HCT116 (cell line): Measurements from ENCODE around the gene TNFRSF17. TPM values are rescaled to one million over a fixed set of nuclear protein-coding genes. Genes with fewer than 3 reads are reported as not detected.

Experiments used
- ATAC-seq: fragments of 200-7000 bp; cut with Tn5 transposase; 2 replicates; pipeline ENCODE4 v1.9.1; 2020; ENCODE audit warnings: mild to moderate bottlenecking, moderate library complexity
- BruUV-seq: library from RNA; stranded (reverse); fragments of 400-500 nt; replicated peaks from 2 replicates; lab custom pipeline; 2021; lab: Mats Ljungman, UMichigan
- CTCF ChIA-PET: fragments of 300-600 bp; sonication (Branson Sonifier 250); formaldehyde crosslinking; loops from one replicate; lab custom pipeline; 2021; ENCODE audit warnings: antibody characterized with exemption; lab: Charles Lee
- POLR2A ChIA-PET: fragments of 300-600, 350-600 bp; sonication (Branson Sonifier 250); formaldehyde crosslinking; loops from one replicate; lab custom pipeline; 2021; ENCODE audit warnings: antibody characterized with exemption; lab: Charles Lee
- RAD21 ChIA-PET, 2 experiments: fragments of 300-600 bp; sonication (Branson Sonifier 250); formaldehyde crosslinking; loops; one replicate each; lab custom pipeline; 2023; ENCODE audit warnings: low total read pairs in 2 of 2; ENCODE audit not compliant: uncharacterized antibody in 2 of 2, unreplicated experiment in 2 of 2, low non-redundant PET in 1 of 2; lab: Charles Lee
- DNase-seq: peaks from one replicate; pipeline ENCODE4 v3.0.0-alpha.2; 2010; ENCODE audit warnings: low read depth, low spot score
- H2AFZ ChIP-seq: fragments of 200-600 bp; shearing (Covaris generic), sonication (generic); 2 replicates; pipeline ENCODE4 v1.6.1; 2017; ENCODE audit warnings: low read depth, mixed run types, mixed read lengths, antibody characterized with exemption, low read length; ENCODE audit not compliant: poor library complexity, severe bottlenecking
- H3K27ac ChIP-seq: 2 replicates; pipeline ENCODE4 v1.5.1; 2012; ENCODE audit warnings: low read depth, low read length
- H3K27me3 ChIP-seq: fragments of 200-600 bp; sonication (generic); 2 replicates; pipeline ENCODE4 v1.6.1; 2016; ENCODE audit warnings: mixed run types, low read length, mixed read lengths; ENCODE audit not compliant: insufficient read depth
- H3K36me3 ChIP-seq, 2 experiments: fragments of 200-500 bp in 1 of 2; fragments of 200-600 bp in 1 of 2; sonication (Bioruptor generic) in 1 of 2; sonication (generic) in 1 of 2; 2 replicates each; pipeline versions ENCODE4 v1.5.1 to v1.6.1; 2014 to 2016; ENCODE audit warnings: low read length in 2 of 2, inconsistent platforms in 1 of 2, mixed read lengths in 1 of 2, mixed run types in 1 of 2; ENCODE audit not compliant: insufficient read depth in 2 of 2, control insufficient read depth in 1 of 2
- H3K4me1 ChIP-seq, 2 experiments: fragments of 200-600 bp in 1 of 2; sonication (generic) in 1 of 2; 2 replicates each; pipeline versions ENCODE4 v1.5.1 to v1.6.1; 2012 to 2017; ENCODE audit warnings: low read length in 2 of 2, inconsistent platforms in 1 of 2, mild to moderate bottlenecking in 1 of 2, mixed read lengths in 1 of 2, mixed run types in 1 of 2, moderate library complexity in 1 of 2; ENCODE audit not compliant: insufficient read depth in 2 of 2, control insufficient read depth in 1 of 2
- H3K4me2 ChIP-seq: fragments of 200-600 bp; sonication (generic); 2 replicates; pipeline ENCODE4 v1.6.1; 2017; ENCODE audit warnings: mixed run types, low read length, mixed read lengths
- H3K4me3 ChIP-seq, 2 experiments: fragments of 200-600 bp in 1 of 2; sonication (generic) in 1 of 2; replicated peaks in 1 of 2; 2 replicates each; pipeline ENCODE4 v1.5.1; 2011 to 2016; ENCODE audit warnings: low read length in 2 of 2, control low read depth in 1 of 2, low read depth in 1 of 2, mild to moderate bottlenecking in 1 of 2, mixed read lengths in 1 of 2, mixed run types in 1 of 2
- H3K79me2 ChIP-seq: fragments of 200-600 bp; sonication (generic); 2 replicates; pipeline ENCODE4 v1.6.1; 2017; ENCODE audit warnings: mild to moderate bottlenecking, mixed run types, low read length, moderate library complexity, mixed read lengths; ENCODE audit not compliant: insufficient read depth
- H3K9ac ChIP-seq: fragments of 200-600 bp; sonication (generic); 2 replicates; pipeline ENCODE4 v1.6.1; 2016; ENCODE audit warnings: low read length, mixed read lengths
- H3K9me2 ChIP-seq: fragments of 200-600 bp; sonication (generic), shearing (Covaris generic); 2 replicates; pipeline ENCODE4 v1.6.1; 2017; ENCODE audit warnings: mixed run types, mild to moderate bottlenecking, moderate library complexity; ENCODE audit not compliant: insufficient read depth
- H3K9me3 ChIP-seq, 2 experiments: fragments of 200-500 bp in 1 of 2; fragments of 200-600 bp in 1 of 2; sonication (Bioruptor generic) in 1 of 2; sonication (generic) in 1 of 2; 2 replicates each; pipeline ENCODE4 v1.6.1; 2014 to 2017; ENCODE audit warnings: low read length in 2 of 2, mixed read lengths in 2 of 2, inconsistent platforms in 1 of 2, low read depth in 1 of 2, mild to moderate bottlenecking in 1 of 2, mixed run types in 1 of 2, moderate library complexity in 1 of 2; ENCODE audit not compliant: control insufficient read depth in 1 of 2, insufficient read depth in 1 of 2
- H4K20me1 ChIP-seq: fragments of 200-600 bp; sonication (generic), shearing (Covaris generic); 2 replicates; pipeline ENCODE4 v1.6.1; 2017; ENCODE audit warnings: mixed run types, mild to moderate bottlenecking, moderate library complexity; ENCODE audit not compliant: insufficient read depth
- ATF3 ChIP-seq: IDR thresholded peaks from 2 replicates; pipeline ENCODE4 v1.6.1; 2012
- ELF1 ChIP-seq: IDR thresholded peaks from 2 replicates; pipeline ENCODE4 v1.6.1; 2012; ENCODE audit warnings: low read depth, borderline replicate concordance
- EZH2 ChIP-seq: fragments of 200-600 bp; sonication (generic); IDR thresholded peaks from 2 replicates; pipeline ENCODE4 v1.6.1; 2017; ENCODE audit warnings: antibody characterized with exemption, mixed run types
- EZH2phosphoT487 ChIP-seq: fragments of 200-600 bp; IDR thresholded peaks from 2 replicates; pipeline ENCODE4 v1.6.1; 2018; ENCODE audit warnings: antibody characterized with exemption, borderline replicate concordance
- FOSL1 ChIP-seq: IDR thresholded peaks from 2 replicates; pipeline ENCODE4 v1.6.1; 2012; ENCODE audit warnings: low read depth
- JUND ChIP-seq: IDR thresholded peaks from 2 replicates; pipeline ENCODE4 v1.6.1; 2012
- POLR2A ChIP-seq: IDR thresholded peaks from 2 replicates; pipeline ENCODE4 v1.7.0; 2011; ENCODE audit warnings: borderline replicate concordance; ENCODE audit not compliant: insufficient read depth, insufficient read length; ENCODE audit errors: extremely low read depth
- POLR2AphosphoS5 ChIP-seq: IDR thresholded peaks from 2 replicates; pipeline ENCODE4 v1.6.1; 2011; ENCODE audit warnings: mild to moderate bottlenecking, low read depth, low read length, moderate library complexity
- RAD21 ChIP-seq: IDR thresholded peaks from 2 replicates; pipeline ENCODE4 v1.6.1; 2012; ENCODE audit warnings: low read depth, mild to moderate bottlenecking
- SIN3A ChIP-seq: IDR thresholded peaks from 2 replicates; pipeline ENCODE4 v1.6.1; 2012; ENCODE audit warnings: low read depth
- SP1 ChIP-seq: IDR thresholded peaks from 2 replicates; pipeline ENCODE4 v1.6.1; 2012; ENCODE audit warnings: low read depth
- ZFX ChIP-seq: fragments of 450-650 bp; IDR thresholded peaks from 2 replicates; pipeline ENCODE4 v1.6.1; 2017
- ZNF274 ChIP-seq: fragments of 200-500 bp; sonication (Bioruptor generic); IDR thresholded peaks from 2 replicates; pipeline ENCODE4 v1.6.1; 2014; ENCODE audit warnings: mild to moderate bottlenecking, low read depth, low read length, inconsistent platforms
- intact Hi-C: fragments of 100-400 bp; cut with micrococcal nuclease; formaldehyde crosslinking; loops from 2 replicates; pipeline ENCODE4 v1.10.0; 2022
- total RNA-seq: library from RNA; stranded (reverse); gene quantifications from one replicate; pipeline ENCODE4 v1.2.1, GENCODE V29; 2021; ENCODE audit not compliant: unreplicated experiment
- TF ChIP-seq, protein P1 (sequence below): IDR thresholded peaks from 2 replicates; pipeline ENCODE4 v1.6.1; 2012
- TF ChIP-seq, protein P2 (sequence below): IDR thresholded peaks from 2 replicates; pipeline ENCODE4 v1.6.1; 2012; ENCODE audit warnings: low read depth

The TNFRSF17 gene
- total RNA-seq, 1 experiment from 2014 or later, result not detected

- CTCF ChIA-PET, result no interaction called here
- intact Hi-C loops, result no loop called here
- TF ChIP-seq SP1 (no peak), SIN3A (no peak), POLR2A (no peak), ELF1 (no peak), RAD21 (no peak), EZH2phosphoT487 (no peak), ZNF274 (no peak), ATF3 (no peak), POLR2AphosphoS5 (no peak), ZFX (no peak), JUND (no peak), EZH2 (no peak), FOSL1 (no peak)
- TF ChIP-seq, protein P1, sequence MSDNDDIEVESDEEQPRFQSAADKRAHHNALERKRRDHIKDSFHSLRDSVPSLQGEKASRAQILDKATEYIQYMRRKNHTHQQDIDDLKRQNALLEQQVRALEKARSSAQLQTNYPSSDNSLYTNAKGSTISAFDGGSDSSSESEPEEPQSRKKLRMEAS, result no peak
- TF ChIP-seq, protein P2, sequence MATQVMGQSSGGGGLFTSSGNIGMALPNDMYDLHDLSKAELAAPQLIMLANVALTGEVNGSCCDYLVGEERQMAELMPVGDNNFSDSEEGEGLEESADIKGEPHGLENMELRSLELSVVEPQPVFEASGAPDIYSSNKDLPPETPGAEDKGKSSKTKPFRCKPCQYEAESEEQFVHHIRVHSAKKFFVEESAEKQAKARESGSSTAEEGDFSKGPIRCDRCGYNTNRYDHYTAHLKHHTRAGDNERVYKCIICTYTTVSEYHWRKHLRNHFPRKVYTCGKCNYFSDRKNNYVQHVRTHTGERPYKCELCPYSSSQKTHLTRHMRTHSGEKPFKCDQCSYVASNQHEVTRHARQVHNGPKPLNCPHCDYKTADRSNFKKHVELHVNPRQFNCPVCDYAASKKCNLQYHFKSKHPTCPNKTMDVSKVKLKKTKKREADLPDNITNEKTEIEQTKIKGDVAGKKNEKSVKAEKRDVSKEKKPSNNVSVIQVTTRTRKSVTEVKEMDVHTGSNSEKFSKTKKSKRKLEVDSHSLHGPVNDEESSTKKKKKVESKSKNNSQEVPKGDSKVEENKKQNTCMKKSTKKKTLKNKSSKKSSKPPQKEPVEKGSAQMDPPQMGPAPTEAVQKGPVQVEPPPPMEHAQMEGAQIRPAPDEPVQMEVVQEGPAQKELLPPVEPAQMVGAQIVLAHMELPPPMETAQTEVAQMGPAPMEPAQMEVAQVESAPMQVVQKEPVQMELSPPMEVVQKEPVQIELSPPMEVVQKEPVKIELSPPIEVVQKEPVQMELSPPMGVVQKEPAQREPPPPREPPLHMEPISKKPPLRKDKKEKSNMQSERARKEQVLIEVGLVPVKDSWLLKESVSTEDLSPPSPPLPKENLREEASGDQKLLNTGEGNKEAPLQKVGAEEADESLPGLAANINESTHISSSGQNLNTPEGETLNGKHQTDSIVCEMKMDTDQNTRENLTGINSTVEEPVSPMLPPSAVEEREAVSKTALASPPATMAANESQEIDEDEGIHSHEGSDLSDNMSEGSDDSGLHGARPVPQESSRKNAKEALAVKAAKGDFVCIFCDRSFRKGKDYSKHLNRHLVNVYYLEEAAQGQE, result no peak
Measured at GRCh38 chr16:12009922-12010321, 44.9 kb downstream of the TNFRSF17 start.

More at GRCh38 chr16:12009922-12010321, 44.9 kb downstream of the TNFRSF17 start:
- RAD21 ChIA-PET, result no interaction called here
- no peak overlapping the region for H3K4me2 ChIP-seq
- no peak overlapping the region for H2AFZ ChIP-seq
- H3K9me3 ChIP-seq, result no peaks in the 10 kb centered on the region
- H4K20me1 ChIP-seq, result no peaks in the 10 kb centered on the region
- DNase-seq, result no peak
- H3K27ac ChIP-seq, result no peak overlapping the region
- POLR2A ChIA-PET, result no interaction called here
- no peaks in the 10 kb centered on the region for H3K9me2 ChIP-seq
- no peak overlapping the region for H3K9ac ChIP-seq
- H3K4me1 ChIP-seq, result no peaks in the 10 kb centered on the region
- H3K4me3 ChIP-seq, result no peak overlapping the region
- no peaks in the 10 kb centered on the region for H3K79me2 ChIP-seq
- no peak for ATAC-seq
- H3K27me3 ChIP-seq, result no peaks in the 10 kb centered on the region
- no peaks in the 10 kb centered on the region for H3K36me3 ChIP-seq
- no TSS peak for BruUV-seq
